ENCODE data around the gene ITGB4.

DNA sequence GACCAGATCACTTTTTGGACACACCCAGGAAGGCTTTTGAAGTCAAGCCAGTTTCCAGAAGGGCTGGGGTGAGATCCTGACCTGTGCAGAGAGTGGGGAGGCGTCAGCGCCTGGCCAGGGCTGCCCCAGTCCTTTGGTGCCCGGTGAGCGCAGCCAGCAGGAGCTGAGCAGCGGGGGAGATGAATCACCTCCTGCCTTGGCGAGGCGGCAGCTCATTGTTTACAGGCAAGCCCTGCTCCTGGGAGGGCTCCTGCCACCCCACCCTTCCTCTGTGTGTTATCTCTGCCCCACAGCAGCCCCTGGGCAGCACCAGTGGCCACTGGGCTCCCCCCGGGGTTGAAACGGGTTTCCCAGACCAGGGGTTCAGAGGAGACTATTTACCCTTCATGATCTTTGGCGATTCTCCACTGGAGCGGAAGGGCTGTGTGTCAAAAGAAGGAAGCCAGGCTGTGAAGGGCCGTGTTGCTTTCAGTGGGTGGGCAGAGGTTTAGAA lies 14.1 kb upstream of the ITGB4 start:
- TF ChIP-seq, protein P1, sequence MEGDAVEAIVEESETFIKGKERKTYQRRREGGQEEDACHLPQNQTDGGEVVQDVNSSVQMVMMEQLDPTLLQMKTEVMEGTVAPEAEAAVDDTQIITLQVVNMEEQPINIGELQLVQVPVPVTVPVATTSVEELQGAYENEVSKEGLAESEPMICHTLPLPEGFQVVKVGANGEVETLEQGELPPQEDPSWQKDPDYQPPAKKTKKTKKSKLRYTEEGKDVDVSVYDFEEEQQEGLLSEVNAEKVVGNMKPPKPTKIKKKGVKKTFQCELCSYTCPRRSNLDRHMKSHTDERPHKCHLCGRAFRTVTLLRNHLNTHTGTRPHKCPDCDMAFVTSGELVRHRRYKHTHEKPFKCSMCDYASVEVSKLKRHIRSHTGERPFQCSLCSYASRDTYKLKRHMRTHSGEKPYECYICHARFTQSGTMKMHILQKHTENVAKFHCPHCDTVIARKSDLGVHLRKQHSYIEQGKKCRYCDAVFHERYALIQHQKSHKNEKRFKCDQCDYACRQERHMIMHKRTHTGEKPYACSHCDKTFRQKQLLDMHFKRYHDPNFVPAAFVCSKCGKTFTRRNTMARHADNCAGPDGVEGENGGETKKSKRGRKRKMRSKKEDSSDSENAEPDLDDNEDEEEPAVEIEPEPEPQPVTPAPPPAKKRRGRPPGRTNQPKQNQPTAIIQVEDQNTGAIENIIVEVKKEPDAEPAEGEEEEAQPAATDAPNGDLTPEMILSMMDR (IDR thresholded peaks at IDR 0.05): no peak
- TF ChIP-seq POLR2A (IDR thresholded peaks at IDR 0.05; ENCODE audit: low read depth): no peak
- TF ChIP-seq EP300 (IDR thresholded peaks at IDR 0.05): no peak
- peak; percentile 15 to 34 for TF ChIP-seq POLR2AphosphoS5 (IDR thresholded peaks at IDR 0.05)

Measured in esophagus muscularis mucosa (tissue), 4 donors.